ENCODE results near the gene GBX1.

GBX1 gene

DNA sequence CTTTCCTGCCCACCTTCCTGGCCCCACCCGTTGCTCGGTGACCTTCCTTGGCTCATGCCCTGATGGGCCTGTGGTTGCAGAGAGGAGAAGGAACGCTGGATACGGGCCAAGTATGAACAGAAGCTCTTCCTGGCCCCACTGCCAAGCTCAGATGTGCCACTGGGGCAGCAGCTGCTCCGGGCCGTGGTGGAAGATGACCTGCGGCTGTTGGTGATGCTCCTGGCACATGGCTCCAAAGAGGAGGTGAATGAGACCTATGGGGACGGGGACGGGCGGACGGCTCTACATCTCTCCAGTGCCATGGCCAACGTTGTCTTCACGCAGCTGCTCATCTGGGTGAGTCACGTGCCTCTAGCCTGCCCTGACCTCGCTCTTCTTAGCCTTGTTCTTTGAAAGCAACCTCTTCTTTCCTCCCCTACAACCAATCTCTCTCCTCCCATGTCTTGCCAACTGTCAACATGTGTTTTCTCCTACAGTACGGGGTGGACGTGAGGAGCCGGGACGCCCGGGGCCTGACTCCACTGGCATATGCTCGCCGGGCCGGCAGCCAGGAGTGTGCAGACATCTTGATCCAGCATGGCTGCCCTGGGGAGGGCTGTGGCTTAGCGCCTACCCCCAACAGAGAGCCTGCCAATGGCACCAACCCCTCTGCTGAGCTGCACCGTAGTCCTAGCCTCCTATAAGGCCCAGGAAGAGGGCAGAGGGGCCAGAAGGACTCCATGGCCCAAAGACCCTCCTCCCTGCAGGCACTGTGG, 24.1 kb downstream of the GBX1 start:
- H3K4me3 ChIP-seq (ENCODE audit: low read length) = no peak overlapping the region
- no peak for DNase-seq (ENCODE audit: low read depth, low spot score)

- DNase-seq (ENCODE audit: low read depth, low spot score) = no peak
- H3K4me3 ChIP-seq (ENCODE audit: low read length) = no peak overlapping the region
Observed at GRCh38 chr7:151142686-151143040, 24.8 kb downstream of the GBX1 start.

DNA sequence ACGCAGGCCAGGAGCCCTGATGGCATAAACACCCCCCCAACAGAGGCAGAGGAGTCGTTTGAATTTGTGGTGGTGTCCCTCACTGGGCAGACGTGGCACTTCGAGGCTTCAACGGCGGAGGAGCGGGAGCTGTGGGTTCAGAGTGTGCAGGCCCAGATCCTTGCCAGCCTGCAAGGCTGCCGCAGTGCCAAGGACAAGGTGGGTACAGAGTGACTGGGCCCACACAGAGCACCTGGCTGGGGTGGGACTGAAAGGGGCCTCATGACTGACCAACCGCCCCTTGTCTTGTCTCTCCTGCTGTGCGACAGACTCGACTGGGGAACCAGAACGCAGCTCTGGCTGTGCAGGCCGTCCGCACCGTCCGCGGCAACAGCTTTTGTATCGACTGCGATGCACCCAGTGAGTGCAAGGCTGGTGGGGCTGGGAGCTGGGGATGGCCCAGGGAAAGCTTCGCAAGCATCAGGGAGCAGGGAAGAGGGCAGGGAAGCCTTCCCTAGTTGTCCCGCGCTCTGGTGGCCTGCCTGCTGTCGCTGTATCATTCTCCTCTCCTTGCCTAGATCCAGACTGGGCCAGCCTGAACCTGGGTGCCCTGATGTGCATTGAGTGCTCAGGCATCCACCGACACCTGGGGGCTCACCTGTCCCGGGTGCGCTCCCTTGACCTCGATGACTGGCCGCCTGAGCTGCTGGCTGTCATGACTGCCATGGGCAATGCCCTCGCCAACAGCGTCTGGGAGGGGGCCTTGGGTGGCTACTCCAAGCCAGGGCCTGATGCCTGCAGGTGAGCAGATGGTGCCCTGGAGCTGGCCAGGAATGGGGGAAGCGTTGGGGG, 25.4 kb downstream of the GBX1 start:
- no peak for DNase-seq (ENCODE audit: low read depth, low spot score)
- H3K4me3 ChIP-seq (ENCODE audit: low read length) = no peak overlapping the region

DNA sequence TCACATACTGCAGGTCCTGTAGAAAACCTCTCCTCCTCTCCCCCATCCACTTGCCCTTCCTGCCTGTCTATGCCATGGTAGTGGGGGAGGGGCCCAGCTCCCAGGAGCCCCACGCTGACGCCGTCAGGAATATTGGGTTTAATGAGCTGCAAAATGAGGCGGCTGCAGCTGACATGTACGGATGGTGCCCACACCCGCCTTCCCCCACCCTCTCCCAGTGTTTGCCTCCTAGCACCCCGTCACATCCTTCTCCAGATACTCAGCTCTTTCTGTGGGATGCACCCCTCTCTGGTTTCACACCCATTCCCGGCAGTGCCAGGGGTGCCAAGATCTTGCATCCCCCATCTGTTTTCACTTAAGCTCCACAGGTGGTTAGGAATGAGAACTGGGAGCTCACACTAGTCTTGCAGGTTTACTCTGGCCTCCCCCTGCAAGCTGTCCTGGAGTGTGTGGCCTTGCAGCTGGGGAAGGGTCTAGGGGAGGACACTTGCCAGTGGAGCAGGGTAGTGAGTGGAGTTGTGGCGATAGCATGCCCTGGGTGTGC, 26.1 kb downstream of the GBX1 start:
- DNase-seq (ENCODE audit: low read depth, low spot score) = no peak

GRCh38 chr7:151140826-151141225, 26.7 kb downstream of the GBX1 start:
- DNase-seq (ENCODE audit: low read depth, low spot score) = no peak
- no peak overlapping the region for H3K4me3 ChIP-seq (ENCODE audit: low read length)

More for the DNA sequence above, 26.1 kb downstream of the GBX1 start:
- no peak overlapping the region for H3K4me3 ChIP-seq (ENCODE audit: low read length)

- DNase-seq (ENCODE audit: low read depth, low spot score) = no peak
- H3K4me3 ChIP-seq (ENCODE audit: low read length) = no peak overlapping the region
Observed at GRCh38 chr7:151139791-151140190, 27.7 kb downstream of the GBX1 start.

- no peak overlapping the region for H3K4me3 ChIP-seq (ENCODE audit: low read length)
- DNase-seq (ENCODE audit: low read depth, low spot score) = no peak
Observed at GRCh38 chr7:151139071-151139790, 28.3 kb downstream of the GBX1 start.

DNA sequence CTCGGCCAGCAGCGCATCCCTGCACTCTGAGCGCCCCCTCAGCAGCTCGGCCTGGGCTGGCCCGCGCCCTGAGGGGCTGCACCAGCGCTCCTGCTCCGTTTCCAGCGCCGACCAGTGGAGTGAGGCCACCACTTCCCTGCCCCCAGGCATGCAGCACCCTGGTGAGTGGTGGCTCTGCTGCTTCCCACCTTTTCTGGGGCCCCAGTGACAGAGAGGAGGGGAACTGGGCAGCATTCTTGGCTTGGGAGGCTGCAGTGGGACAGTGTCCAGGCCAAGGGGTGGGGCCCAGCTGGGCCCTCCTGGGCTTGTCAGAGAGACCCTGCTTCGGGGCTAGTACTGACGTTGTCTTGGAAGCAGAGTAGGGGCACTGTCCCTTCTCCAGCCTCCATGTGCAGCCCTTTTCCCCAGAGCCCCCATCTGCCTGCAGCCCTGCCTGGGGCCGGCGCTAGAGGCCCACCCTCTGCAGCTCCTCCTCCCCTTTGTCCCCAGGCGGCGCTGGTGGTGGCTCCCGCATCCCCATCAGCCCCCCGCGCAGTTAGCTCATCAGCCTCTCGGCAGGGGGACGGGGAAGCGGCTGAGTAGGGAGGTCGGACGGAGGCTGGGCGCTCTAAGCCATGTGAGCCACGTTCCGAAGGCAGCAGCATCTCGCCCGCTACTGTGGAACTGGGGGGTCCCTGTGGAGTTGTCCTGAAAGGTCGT, 29.2 kb downstream of the GBX1 start:
- no peak overlapping the region for H3K4me3 ChIP-seq (ENCODE audit: low read length)
- no peak for DNase-seq (ENCODE audit: low read depth, low spot score)

- no peak for DNase-seq (ENCODE audit: low read depth, low spot score)
- no peak overlapping the region for H3K4me3 ChIP-seq (ENCODE audit: low read length)
Observed at GRCh38 chr7:151137791-151138152, 29.7 kb downstream of the GBX1 start.

- no peak for DNase-seq (ENCODE audit: low read depth, low spot score)
- no peak overlapping the region for H3K4me3 ChIP-seq (ENCODE audit: low read length)
Observed at GRCh38 chr7:151137076-151137675, 30.3 kb downstream of the GBX1 start.

GRCh38 chr7:151135866-151136843, 31.3 kb downstream of the GBX1 start:
- H3K4me3 ChIP-seq (ENCODE audit: low read length) = no peak overlapping the region
- DNase-seq (ENCODE audit: low read depth, low spot score) = no peak

DNA sequence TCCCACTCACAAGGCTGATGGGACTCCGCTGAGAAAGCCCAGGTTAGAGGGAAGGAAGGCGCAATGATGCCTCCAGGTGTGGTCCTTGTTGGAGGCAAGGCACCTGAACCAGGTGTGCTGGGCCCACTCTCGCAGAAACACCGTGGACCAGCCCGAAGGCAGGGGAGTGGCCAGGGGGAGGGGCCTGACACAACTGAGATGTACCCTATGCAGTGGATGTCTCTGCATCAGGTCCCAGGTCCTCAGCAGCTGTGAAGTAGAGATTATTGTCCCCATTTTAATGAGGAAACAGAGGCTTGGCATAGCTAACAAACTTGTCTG, 32.0 kb downstream of the GBX1 start:
- H3K4me3 ChIP-seq (ENCODE audit: low read length) = no peak overlapping the region
- DNase-seq (ENCODE audit: low read depth, low spot score) = no peak

DNA sequence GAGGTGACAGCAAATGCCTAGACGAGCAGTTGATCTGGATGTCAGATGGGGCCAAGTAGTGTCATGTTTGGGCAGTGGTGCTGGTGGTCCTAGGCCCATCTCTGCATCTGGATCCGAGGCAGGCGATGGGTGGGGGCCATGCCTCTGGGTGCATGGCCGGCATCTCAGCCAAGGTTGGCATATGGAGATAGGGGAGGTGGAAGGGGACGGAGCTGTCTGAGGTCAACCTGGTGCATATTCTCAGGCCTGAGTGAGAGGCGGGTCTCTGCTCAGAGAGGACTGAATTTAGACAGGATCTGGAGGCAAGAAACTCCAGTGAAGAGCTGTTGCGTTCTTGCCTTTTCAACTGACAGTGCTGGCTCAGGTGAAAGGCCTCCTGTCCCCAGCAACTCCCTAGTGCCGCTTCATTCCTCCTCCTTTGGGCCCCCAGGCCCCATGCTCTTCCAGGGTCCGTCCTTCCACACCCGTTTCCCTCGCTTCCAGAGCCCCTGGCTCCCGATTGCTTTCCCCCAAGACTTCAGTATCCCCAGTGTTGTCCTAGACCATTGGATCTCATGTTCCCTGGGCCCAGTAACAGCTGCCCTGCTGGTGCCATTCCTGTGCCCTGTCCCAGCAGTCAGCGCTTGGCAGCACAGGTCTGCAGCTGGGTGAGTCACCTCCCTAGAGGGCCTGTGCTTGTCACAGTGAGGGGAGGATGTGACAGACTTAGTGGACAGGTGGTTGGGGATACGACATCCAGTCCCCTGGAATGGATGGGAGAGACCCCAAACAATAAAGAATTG, 32.6 kb downstream of the GBX1 start:
- DNase-seq (ENCODE audit: low read depth, low spot score) = no peak
- H3K4me3 ChIP-seq (ENCODE audit: low read length) = no peak overlapping the region

GRCh38 chr7:151133986-151134742, 33.3 kb downstream of the GBX1 start:
- H3K4me3 ChIP-seq (ENCODE audit: low read length) = no peak overlapping the region
- DNase-seq (ENCODE audit: low read depth, low spot score) = no peak

DNA sequence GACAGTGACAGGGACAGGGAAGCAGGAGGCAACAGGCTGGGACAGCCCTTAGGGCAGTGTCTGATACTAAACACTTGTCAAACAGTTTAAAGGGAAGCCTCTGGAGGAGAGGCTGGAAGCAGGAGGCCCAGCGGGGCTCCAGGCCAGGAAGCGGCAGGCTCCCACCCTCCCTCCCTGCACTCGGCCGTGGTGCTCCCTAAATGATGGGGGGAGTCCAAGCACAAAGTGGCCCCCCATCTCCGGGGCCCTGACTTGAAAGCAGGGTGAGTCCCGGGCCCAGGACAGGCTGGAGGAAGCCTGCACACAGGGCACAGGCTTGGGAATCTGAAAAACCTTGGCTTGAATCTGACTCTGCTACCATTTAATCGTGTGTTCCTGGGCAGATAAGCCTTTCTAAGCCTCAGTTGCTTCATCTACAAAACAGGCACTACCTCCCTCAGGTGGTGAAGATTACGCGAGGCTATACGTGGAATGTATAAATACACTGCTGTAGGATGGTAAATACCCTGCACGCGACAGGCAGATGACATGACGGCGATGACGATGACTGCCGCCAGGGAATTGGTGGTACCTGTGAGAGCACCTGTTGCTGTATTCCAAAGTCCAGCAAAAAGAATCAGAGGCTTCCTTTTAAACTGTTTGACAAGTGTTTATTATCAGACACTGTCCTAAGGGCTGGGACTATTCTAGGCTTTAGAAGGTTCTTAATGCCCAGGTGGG, 34.1 kb downstream of the GBX1 start:
- no peak for DNase-seq (ENCODE audit: low read depth, low spot score)
- no peak overlapping the region for H3K4me3 ChIP-seq (ENCODE audit: low read length)
